ENCODE data around the gene FGF18. TPM values are rescaled to one million over a fixed set of nuclear protein-coding genes. Genes with fewer than 3 reads are reported as not detected.

The FGF18 gene
- total and polyA plus RNA-seq, 4 donors = 0.08 TPM; not detected in 3

DNA sequence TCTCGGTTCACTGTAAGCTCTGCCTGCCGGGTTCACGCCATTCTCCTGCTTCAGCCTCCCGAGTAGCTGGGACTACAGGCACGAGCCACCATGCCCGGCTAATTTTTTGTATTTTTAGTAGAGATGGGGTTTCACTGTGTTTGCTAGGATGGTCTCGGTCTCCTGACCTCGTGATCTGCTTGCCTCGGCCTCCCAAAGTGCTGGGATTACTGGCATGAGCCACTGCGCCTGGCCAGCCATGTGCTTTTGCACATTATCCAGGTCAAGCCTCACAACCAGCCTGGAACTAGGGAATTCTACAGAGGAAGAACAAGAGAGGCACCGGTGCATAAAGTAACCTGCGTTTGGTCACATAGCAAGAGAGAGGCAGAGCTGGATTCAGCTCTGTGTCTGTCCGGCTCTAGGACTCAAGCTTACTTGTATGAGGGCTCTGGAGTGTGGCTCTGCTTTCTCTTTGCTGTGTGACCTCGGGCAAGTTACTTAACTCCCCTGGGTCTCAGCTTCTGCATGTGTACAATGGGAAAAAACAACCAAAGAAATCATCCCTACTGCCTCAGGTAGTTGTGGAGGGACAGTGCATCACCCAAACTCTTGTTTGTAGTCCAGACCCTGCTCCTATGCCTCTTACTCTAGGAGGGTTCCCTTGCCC lies 6.3 kb downstream of the FGF18 start:
- WGBS = 91% methylated on average over 14 of the region's 14 CpGs

More for the DNA sequence above, 6.3 kb downstream of the FGF18 start:
- peaks cover 2 to 4% (median 3%) of the 10 kb centered on the region in 4 donors for H3K4me1 ChIP-seq (ENCODE audit: control insufficient read depth in 4 of 4, insufficient read depth in 4 of 4, low read length in 3 of 4)
- DNase-seq (ENCODE audit: low spot score) = no peak
- peaks cover 0 to 6% (median 0%) of the 10 kb centered on the region in 4 donors for H3K27me3 ChIP-seq (ENCODE audit: control insufficient read depth in 4 of 4, insufficient read depth in 4 of 4, low read length in 3 of 4)
- H3K9me3 ChIP-seq (ENCODE audit: control insufficient read depth in 4 of 4, low read length in 3 of 4) = no peaks in the 10 kb centered on the region
- no peak overlapping the region for H3K27ac ChIP-seq (ENCODE audit: low read depth in 1 of 2, low read length in 2 of 2)
- TF ChIP-seq RXRA (IDR thresholded peaks at IDR 0.05) (no peak), GABPA (IDR thresholded peaks at IDR 0.05 in 1 of 2, conservative IDR thresholded peaks at IDR 0.05 in 1 of 2) (no peak), RAD21 (IDR thresholded peaks at IDR 0.05) (no peak), HNF4A (conservative IDR thresholded peaks at IDR 0.05) (no peak), YY1 (IDR thresholded peaks at IDR 0.05) (no peak), HNF4G (IDR thresholded peaks at IDR 0.05) (no peak), FOXA2 (IDR thresholded peaks at IDR 0.05) (no peak), EGR1 (IDR thresholded peaks at IDR 0.05; ENCODE audit: low read depth in 2 of 2) (no peak), SP1 (IDR thresholded peaks at IDR 0.05) (no peak), FOXA1 (IDR thresholded peaks at IDR 0.05) (no peak)
- TF ChIP-seq, protein P1, sequence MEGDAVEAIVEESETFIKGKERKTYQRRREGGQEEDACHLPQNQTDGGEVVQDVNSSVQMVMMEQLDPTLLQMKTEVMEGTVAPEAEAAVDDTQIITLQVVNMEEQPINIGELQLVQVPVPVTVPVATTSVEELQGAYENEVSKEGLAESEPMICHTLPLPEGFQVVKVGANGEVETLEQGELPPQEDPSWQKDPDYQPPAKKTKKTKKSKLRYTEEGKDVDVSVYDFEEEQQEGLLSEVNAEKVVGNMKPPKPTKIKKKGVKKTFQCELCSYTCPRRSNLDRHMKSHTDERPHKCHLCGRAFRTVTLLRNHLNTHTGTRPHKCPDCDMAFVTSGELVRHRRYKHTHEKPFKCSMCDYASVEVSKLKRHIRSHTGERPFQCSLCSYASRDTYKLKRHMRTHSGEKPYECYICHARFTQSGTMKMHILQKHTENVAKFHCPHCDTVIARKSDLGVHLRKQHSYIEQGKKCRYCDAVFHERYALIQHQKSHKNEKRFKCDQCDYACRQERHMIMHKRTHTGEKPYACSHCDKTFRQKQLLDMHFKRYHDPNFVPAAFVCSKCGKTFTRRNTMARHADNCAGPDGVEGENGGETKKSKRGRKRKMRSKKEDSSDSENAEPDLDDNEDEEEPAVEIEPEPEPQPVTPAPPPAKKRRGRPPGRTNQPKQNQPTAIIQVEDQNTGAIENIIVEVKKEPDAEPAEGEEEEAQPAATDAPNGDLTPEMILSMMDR (IDR thresholded peaks at IDR 0.05; ENCODE audit: low read depth, low read length, missing input control) = no peak
- TF ChIP-seq, protein P2, sequence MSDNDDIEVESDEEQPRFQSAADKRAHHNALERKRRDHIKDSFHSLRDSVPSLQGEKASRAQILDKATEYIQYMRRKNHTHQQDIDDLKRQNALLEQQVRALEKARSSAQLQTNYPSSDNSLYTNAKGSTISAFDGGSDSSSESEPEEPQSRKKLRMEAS (IDR thresholded peaks at IDR 0.05) = no peak
- TF ChIP-seq, protein P3, sequence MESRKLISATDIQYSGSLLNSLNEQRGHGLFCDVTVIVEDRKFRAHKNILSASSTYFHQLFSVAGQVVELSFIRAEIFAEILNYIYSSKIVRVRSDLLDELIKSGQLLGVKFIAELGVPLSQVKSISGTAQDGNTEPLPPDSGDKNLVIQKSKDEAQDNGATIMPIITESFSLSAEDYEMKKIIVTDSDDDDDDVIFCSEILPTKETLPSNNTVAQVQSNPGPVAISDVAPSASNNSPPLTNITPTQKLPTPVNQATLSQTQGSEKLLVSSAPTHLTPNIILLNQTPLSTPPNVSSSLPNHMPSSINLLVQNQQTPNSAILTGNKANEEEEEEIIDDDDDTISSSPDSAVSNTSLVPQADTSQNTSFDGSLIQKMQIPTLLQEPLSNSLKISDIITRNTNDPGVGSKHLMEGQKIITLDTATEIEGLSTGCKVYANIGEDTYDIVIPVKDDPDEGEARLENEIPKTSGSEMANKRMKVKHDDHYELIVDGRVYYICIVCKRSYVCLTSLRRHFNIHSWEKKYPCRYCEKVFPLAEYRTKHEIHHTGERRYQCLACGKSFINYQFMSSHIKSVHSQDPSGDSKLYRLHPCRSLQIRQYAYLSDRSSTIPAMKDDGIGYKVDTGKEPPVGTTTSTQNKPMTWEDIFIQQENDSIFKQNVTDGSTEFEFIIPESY (IDR thresholded peaks at IDR 0.05) = no peak
- TF ChIP-seq, protein P4, sequence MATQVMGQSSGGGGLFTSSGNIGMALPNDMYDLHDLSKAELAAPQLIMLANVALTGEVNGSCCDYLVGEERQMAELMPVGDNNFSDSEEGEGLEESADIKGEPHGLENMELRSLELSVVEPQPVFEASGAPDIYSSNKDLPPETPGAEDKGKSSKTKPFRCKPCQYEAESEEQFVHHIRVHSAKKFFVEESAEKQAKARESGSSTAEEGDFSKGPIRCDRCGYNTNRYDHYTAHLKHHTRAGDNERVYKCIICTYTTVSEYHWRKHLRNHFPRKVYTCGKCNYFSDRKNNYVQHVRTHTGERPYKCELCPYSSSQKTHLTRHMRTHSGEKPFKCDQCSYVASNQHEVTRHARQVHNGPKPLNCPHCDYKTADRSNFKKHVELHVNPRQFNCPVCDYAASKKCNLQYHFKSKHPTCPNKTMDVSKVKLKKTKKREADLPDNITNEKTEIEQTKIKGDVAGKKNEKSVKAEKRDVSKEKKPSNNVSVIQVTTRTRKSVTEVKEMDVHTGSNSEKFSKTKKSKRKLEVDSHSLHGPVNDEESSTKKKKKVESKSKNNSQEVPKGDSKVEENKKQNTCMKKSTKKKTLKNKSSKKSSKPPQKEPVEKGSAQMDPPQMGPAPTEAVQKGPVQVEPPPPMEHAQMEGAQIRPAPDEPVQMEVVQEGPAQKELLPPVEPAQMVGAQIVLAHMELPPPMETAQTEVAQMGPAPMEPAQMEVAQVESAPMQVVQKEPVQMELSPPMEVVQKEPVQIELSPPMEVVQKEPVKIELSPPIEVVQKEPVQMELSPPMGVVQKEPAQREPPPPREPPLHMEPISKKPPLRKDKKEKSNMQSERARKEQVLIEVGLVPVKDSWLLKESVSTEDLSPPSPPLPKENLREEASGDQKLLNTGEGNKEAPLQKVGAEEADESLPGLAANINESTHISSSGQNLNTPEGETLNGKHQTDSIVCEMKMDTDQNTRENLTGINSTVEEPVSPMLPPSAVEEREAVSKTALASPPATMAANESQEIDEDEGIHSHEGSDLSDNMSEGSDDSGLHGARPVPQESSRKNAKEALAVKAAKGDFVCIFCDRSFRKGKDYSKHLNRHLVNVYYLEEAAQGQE (IDR thresholded peaks at IDR 0.05) = no peak
- TF ChIP-seq, protein P5, sequence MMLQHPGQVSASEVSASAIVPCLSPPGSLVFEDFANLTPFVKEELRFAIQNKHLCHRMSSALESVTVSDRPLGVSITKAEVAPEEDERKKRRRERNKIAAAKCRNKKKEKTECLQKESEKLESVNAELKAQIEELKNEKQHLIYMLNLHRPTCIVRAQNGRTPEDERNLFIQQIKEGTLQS (IDR thresholded peaks at IDR 0.05) = no peak
- no peak overlapping the region for H3K4me3 ChIP-seq (ENCODE audit: low read depth in 1 of 3, low read length in 3 of 3)
- H3K9ac ChIP-seq (ENCODE audit: low read depth in 1 of 2, low read length in 2 of 2) = no peak overlapping the region
- H3K36me3 ChIP-seq (ENCODE audit: control insufficient read depth in 4 of 4, insufficient read depth in 3 of 4, low read depth in 1 of 4, low read length in 3 of 4) = no peaks in the 10 kb centered on the region
